GM23248 (cell line): ENCODE data around the gene PRKCSH. TPM values are rescaled to one million over a fixed set of nuclear protein-coding genes. Genes with fewer than 3 reads are reported as not detected.

Experiments used
- DNase-seq: peaks from one replicate; pipeline ENCODE4 v3.0.0-alpha.2; 2015
- H2AFZ ChIP-seq: fragments of 200-600 bp; sonication (generic); 2 replicates; pipeline ENCODE4 v1.6.1; 2016; ENCODE audit warnings: antibody characterized with exemption
- H3F3A ChIP-seq: fragments of 200-600 bp; sonication (generic); 2 replicates; pipeline ENCODE4 v1.6.1; 2016; ENCODE audit warnings: mild to moderate bottlenecking, antibody characterized with exemption, mixed run types; ENCODE audit not compliant: insufficient read depth
- H3K27ac ChIP-seq: fragments of 200-600 bp; sonication (generic); 2 replicates; pipeline ENCODE4 v1.5.1; 2016; ENCODE audit warnings: mild to moderate bottlenecking
- H3K27me3 ChIP-seq: fragments of 200-600 bp; sonication (generic); replicated peaks from 2 replicates; pipeline ENCODE4 v1.6.1; 2016; ENCODE audit warnings: mild to moderate bottlenecking; ENCODE audit not compliant: insufficient read depth
- H3K36me3 ChIP-seq: fragments of 200-600 bp; sonication (generic); 2 replicates; pipeline ENCODE4 v1.6.1; 2016; ENCODE audit warnings: low read depth, mild to moderate bottlenecking
- H3K4me1 ChIP-seq: fragments of 200-600 bp; sonication (generic); 2 replicates; pipeline ENCODE4 v1.6.1; 2016; ENCODE audit warnings: mild to moderate bottlenecking; ENCODE audit not compliant: insufficient read depth
- H3K4me2 ChIP-seq: fragments of 200-600 bp; sonication (generic); one replicate; pipeline ENCODE4 v1.6.1; 2016; ENCODE audit warnings: mild to moderate bottlenecking; ENCODE audit not compliant: unreplicated experiment
- H3K4me3 ChIP-seq: fragments of 200-600 bp; sonication (generic); 2 replicates; pipeline ENCODE4 v1.5.1; 2016; ENCODE audit warnings: mild to moderate bottlenecking
- H3K79me2 ChIP-seq: fragments of 200-600 bp; sonication (generic); 2 replicates; pipeline ENCODE4 v1.6.1; 2016; ENCODE audit warnings: mild to moderate bottlenecking; ENCODE audit not compliant: insufficient read depth
- H3K9ac ChIP-seq: fragments of 200-600 bp; sonication (generic); 2 replicates; pipeline ENCODE4 v1.6.1; 2016; ENCODE audit warnings: mild to moderate bottlenecking
- H3K9me2 ChIP-seq: fragments of 200-600 bp; sonication (generic); 2 replicates; pipeline ENCODE4 v1.6.1; 2016; ENCODE audit warnings: mixed run types, mild to moderate bottlenecking, moderate library complexity; ENCODE audit not compliant: insufficient read depth
- H3K9me3 ChIP-seq: fragments of 200-600 bp; sonication (generic); one replicate; pipeline ENCODE4 v1.6.1; 2017; ENCODE audit warnings: low read depth
- H4K20me1 ChIP-seq: fragments of 200-600 bp; sonication (generic); 2 replicates; pipeline ENCODE4 v1.6.0; 2016; ENCODE audit not compliant: insufficient read depth
- EZH2 ChIP-seq: fragments of 200-600 bp; sonication (generic); IDR thresholded peaks from 2 replicates; pipeline ENCODE4 v1.6.1; 2018; ENCODE audit warnings: antibody characterized with exemption, mild to moderate bottlenecking; ENCODE audit not compliant: insufficient read depth, poor library complexity, severe bottlenecking
- EZH2phosphoT487 ChIP-seq: fragments of 200-600 bp; sonication (generic); IDR thresholded peaks from 2 replicates; pipeline ENCODE4 v1.6.1; 2018; ENCODE audit warnings: antibody characterized with exemption, moderate library complexity, mild to moderate bottlenecking, low read depth; ENCODE audit not compliant: insufficient read depth
- WGBS, 2 experiments: methylation state at CpG; one replicate each; pipeline ENCODE4 v1.1.6; 2015 to 2017; ENCODE audit warnings: low lambda C conversion rate in 2 of 2, low coverage in 1 of 2; ENCODE audit errors: missing lambda C conversion rate in 2 of 2; 5-methylcytosine and 5-hydroxymethylcytosine counted together
- in situ Hi-C: fragments of 300-500 bp; cut with MboI; formaldehyde crosslinking; loops from 2 replicates; pipeline ENCODE4 v1.15.0; 2020
- polyA plus RNA-seq: library from polyadenylated mRNA; unstranded; fragments of >200 nt; fragmentation: Nextera tagmentation; extraction: Ambion mirVana; gene quantifications from 2 replicates; pipeline ENCODE4 v1.2.1, GENCODE V29; 2016
- total RNA-seq: library from RNA; depleted of rRNA; stranded (reverse); fragments of >200 nt; shearing (Covaris generic); gene quantifications from 2 replicates; pipeline ENCODE4 v1.2.3, GENCODE V29; 2014

The PRKCSH gene
- total and polyA plus RNA-seq, 2 experiments from 2014 or later, result 94.1 to 142 TPM

- Histone ChIP-seq H3K4me3 (no peak overlapping the region), H3K27ac (no peak overlapping the region), H3K9me2 (no peaks in the 10 kb centered on the region), H3K27me3 (peaks cover 5% of the 10 kb centered on the region), H3K4me1 (no peaks in the 10 kb centered on the region), H3F3A (no peaks in the 10 kb centered on the region), H3K9ac (no peak overlapping the region), H4K20me1 (no peaks in the 10 kb centered on the region), H3K4me2 (no peak overlapping the region), H3K79me2 (no peaks in the 10 kb centered on the region), H2AFZ (no peak overlapping the region), H3K36me3 (no peaks in the 10 kb centered on the region), H3K9me3 (no peaks in the 10 kb centered on the region)
- TF ChIP-seq EZH2 (no peak), EZH2phosphoT487 (no peak)
- 90 to 91% methylated on average over 44 of the region's 45 CpGs for WGBS, 2 experiments
- DNase-seq, result no peak
- in situ Hi-C loops, result no loop called here
Measured at GRCh38 chr19:11486661-11487503, 51.4 kb downstream of the PRKCSH start.

GRCh38 chr19:11489378-11489777, 53.9 kb downstream of the PRKCSH start:
- no peaks in the 10 kb centered on the region for H3K36me3 ChIP-seq
- no peaks in the 10 kb centered on the region for H3K9me2 ChIP-seq
- 94 to 98% methylated on average over 7 of the region's 7 CpGs for WGBS, 2 experiments
- H3K9ac ChIP-seq, result no peak overlapping the region
- no peak overlapping the region for H3K27ac ChIP-seq
- in situ Hi-C loops, result no loop called here
- H3K4me1 ChIP-seq, result no peaks in the 10 kb centered on the region
- H3K27me3 ChIP-seq, result no peaks in the 10 kb centered on the region
- no peaks in the 10 kb centered on the region for H3K79me2 ChIP-seq
- no peaks in the 10 kb centered on the region for H3K9me3 ChIP-seq
- DNase-seq, result no peak
- H3K4me2 ChIP-seq, result no peak overlapping the region
- no peaks in the 10 kb centered on the region for H4K20me1 ChIP-seq
- no peak overlapping the region for H3K4me3 ChIP-seq
- no peak overlapping the region for H2AFZ ChIP-seq
- H3F3A ChIP-seq, result no peaks in the 10 kb centered on the region
- no peak for TF ChIP-seq EZH2phosphoT487
- no peak for TF ChIP-seq EZH2

DNA sequence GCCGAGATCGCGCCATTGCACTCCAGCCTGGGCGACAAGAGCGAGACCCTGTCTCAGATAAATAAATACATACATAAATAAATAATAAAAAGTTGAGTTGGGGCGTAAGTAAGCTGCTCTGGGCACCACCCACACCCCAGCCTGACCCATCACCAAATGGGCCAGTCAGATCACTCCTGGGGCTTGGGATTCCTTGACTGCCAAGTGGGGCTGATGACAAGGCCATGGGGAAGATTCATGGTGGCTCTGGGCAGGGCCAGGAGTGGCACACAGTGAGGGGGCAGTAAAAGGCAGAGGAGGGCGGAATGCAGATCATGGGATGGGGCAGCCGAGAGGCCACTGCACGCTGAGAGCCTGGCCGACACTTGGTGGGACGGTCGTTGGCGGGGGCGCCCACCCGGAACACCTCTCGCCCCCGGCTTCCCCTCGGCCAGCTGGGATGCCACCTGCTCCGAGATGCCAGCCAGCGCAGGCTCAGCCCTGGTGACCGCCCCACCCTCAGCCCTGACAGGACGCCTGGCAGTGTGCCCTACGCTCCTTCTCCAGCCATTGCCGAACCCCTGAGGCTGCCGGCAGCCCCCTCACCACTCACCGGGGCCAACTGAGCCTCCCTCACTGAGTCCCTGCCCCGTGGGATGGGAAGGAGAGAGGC, 59.3 kb downstream of the PRKCSH start:
- in situ Hi-C loops, result loop anchor here (10.0 kb wide), 1 partner anchor 90 kb away; no protein-coding TSS in a partner anchor
- H3K4me3 ChIP-seq, result no peak overlapping the region
- H3K9ac ChIP-seq, result no peak overlapping the region
- no peak for TF ChIP-seq EZH2phosphoT487
- no peak for TF ChIP-seq EZH2
- H3F3A ChIP-seq, result no peaks in the 10 kb centered on the region
- H3K9me2 ChIP-seq, result no peaks in the 10 kb centered on the region
- H3K4me2 ChIP-seq, result no peak overlapping the region
- no peak overlapping the region for H2AFZ ChIP-seq
- WGBS, 2 experiments, result 89 to 94% methylated on average over 27 of the region's 27 CpGs
- no peaks in the 10 kb centered on the region for H3K36me3 ChIP-seq
- H3K79me2 ChIP-seq, result no peaks in the 10 kb centered on the region
- no peak for DNase-seq
- no peaks in the 10 kb centered on the region for H3K4me1 ChIP-seq
- no peak overlapping the region for H3K27ac ChIP-seq
- H3K9me3 ChIP-seq, result no peaks in the 10 kb centered on the region
- no peaks in the 10 kb centered on the region for H3K27me3 ChIP-seq
- no peaks in the 10 kb centered on the region for H4K20me1 ChIP-seq

DNA sequence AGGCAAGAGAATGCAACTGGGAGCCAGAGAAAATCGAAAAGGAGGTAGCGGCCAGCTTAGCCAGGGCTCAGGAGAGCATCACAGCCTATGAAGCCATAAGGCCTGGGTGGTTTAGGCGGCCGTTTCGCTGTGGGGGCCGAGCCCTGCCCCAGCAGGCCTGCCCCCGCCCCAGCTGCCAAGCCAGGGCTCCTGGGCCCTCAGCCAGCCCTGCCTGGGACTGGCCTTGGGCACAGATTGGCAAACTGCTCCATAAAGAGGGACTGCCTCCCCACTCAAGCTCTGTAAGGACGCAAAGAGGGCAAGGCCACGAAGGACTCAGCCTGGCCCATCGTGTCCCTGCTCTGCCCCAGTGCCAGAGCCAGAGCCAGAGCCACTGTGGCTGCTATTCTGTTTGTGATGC, 60.0 kb downstream of the PRKCSH start:
- in situ Hi-C loops, result loop anchor here (10.0 kb wide), 1 partner anchor 89 kb away; no protein-coding TSS in a partner anchor
- WGBS, 2 experiments, result 82 to 89% methylated on average over 10 of the region's 10 CpGs

More for the DNA sequence above, 60.0 kb downstream of the PRKCSH start:
- H3K27ac ChIP-seq, result no peak overlapping the region
- H4K20me1 ChIP-seq, result no peaks in the 10 kb centered on the region
- no peaks in the 10 kb centered on the region for H3K79me2 ChIP-seq
- H3K36me3 ChIP-seq, result no peaks in the 10 kb centered on the region
- no peak overlapping the region for H3K4me3 ChIP-seq
- no peaks in the 10 kb centered on the region for H3K27me3 ChIP-seq
- H3K9me3 ChIP-seq, result no peaks in the 10 kb centered on the region
- no peak overlapping the region for H3K9ac ChIP-seq
- DNase-seq, result no peak
- TF ChIP-seq EZH2phosphoT487, result no peak
- no peak for TF ChIP-seq EZH2
- no peaks in the 10 kb centered on the region for H3K4me1 ChIP-seq
- no peaks in the 10 kb centered on the region for H3K9me2 ChIP-seq
- no peak overlapping the region for H2AFZ ChIP-seq
- H3K4me2 ChIP-seq, result no peak overlapping the region
- H3F3A ChIP-seq, result no peaks in the 10 kb centered on the region
